ENCODE results near the gene EEFSEC. TPM values are rescaled to one million over a fixed set of nuclear protein-coding genes. Genes with fewer than 3 reads are reported as not detected.

The EEFSEC gene
- total RNA-seq, 3 donors from 2014 or later, result 9.7 to 10.9 (median 10.8) TPM

DNA sequence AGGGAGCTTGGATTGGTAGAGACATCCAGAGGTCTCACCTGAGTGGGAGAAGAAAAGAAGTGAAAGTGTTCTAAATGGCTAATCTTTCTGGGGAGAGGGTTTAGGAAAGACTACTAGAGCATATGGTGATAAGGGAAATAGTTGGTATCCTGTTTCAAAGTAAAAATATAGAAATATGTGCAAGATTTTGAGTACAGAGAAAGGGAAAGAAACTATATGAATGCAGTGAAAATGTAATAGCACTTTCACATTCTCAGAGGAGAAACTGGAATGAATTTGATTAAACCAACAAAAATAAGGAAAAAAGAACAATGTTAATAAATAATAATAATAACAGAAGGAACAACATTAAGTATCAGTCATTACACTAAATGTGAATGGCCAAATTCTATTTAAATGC lies 194.0 kb downstream of the EEFSEC start:
- Histone ChIP-seq H3K4me1 (ENCODE audit: low read depth) (peaks cover 8% of the 10 kb centered on the region), H3K4me3 (no peak overlapping the region), H3K36me3 (ENCODE audit: low read depth) (no peaks in the 10 kb centered on the region), H3K9me3 (no peaks in the 10 kb centered on the region)
- TF ChIP-seq, protein P1, sequence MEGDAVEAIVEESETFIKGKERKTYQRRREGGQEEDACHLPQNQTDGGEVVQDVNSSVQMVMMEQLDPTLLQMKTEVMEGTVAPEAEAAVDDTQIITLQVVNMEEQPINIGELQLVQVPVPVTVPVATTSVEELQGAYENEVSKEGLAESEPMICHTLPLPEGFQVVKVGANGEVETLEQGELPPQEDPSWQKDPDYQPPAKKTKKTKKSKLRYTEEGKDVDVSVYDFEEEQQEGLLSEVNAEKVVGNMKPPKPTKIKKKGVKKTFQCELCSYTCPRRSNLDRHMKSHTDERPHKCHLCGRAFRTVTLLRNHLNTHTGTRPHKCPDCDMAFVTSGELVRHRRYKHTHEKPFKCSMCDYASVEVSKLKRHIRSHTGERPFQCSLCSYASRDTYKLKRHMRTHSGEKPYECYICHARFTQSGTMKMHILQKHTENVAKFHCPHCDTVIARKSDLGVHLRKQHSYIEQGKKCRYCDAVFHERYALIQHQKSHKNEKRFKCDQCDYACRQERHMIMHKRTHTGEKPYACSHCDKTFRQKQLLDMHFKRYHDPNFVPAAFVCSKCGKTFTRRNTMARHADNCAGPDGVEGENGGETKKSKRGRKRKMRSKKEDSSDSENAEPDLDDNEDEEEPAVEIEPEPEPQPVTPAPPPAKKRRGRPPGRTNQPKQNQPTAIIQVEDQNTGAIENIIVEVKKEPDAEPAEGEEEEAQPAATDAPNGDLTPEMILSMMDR (IDR thresholded peaks at IDR 0.05), result no peak
- intact Hi-C loops (cut with DNase I, micrococcal nuclease), result no loop called here
- DNase-seq (no peak), ATAC-seq (no peak)

DNA sequence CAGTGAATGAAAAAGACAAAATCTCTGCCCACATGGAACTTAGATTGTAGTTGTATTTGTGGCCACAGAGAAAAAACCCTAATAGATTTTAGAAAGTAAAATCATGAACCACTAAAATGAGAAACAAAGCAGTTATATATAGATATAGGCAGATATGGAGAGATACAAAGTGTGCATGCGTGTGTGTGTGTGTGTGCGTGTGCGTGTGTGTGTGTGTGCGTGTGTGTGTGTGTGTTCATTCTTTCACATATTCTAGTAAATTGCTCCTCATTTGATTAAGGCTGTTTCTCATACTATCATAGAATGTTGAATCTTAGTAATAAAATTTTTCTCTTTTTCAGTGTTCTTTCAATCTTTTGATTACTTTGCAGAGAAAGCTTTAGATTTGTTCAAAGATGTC lies 194.8 kb downstream of the EEFSEC start:
- TF ChIP-seq, protein P1 (IDR thresholded peaks at IDR 0.05), result no peak
- DNase-seq (no peak), ATAC-seq (no peak)
- no peaks in the 10 kb centered on the region for H3K9me3 ChIP-seq
- H3K36me3 ChIP-seq (ENCODE audit: low read depth), result no peaks in the 10 kb centered on the region
- intact Hi-C loops (cut with DNase I, micrococcal nuclease), result no loop called here
- peaks cover 8% of the 10 kb centered on the region for H3K4me1 ChIP-seq (ENCODE audit: low read depth)
- H3K4me3 ChIP-seq, result no peak overlapping the region

DNA sequence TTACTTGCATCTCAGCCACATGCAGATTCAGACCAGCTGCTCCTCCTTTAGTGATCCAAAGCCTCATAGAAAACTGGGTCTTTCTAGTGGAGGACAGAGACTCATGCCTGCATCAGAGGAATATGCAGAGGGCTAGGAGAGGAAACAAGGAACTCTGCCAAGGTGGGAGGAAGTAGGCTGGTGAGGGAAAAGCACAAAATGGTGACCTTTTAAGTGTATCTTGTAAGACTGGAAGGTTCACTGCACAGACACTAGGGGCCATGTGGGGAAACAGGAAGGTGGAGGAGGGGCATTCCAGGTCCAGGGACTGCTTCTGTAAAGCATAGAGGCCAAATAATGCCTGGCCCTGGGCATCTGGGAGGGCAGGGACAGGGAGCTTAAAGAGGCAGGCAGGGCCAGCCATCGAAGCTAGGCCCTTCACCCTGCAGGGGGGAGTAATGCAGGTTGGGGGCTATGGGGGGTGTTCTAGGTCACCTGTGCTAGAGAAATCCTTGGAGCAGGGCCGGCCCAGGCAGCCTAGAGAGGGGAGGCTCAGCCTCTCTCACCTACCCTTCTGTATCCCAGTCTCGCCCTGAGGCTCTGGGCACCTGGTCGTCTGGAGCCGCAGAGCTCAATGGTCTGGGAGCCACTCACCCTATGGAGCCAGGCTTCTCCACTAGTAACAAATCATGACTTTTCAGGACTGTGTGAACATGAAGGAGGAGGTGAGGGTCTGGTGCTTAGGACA lies 195.7 kb downstream of the EEFSEC start:
- TF ChIP-seq, protein P1 (IDR thresholded peaks at IDR 0.05), result no peak
- ATAC-seq (no peak), DNase-seq (no peak)

DNA sequence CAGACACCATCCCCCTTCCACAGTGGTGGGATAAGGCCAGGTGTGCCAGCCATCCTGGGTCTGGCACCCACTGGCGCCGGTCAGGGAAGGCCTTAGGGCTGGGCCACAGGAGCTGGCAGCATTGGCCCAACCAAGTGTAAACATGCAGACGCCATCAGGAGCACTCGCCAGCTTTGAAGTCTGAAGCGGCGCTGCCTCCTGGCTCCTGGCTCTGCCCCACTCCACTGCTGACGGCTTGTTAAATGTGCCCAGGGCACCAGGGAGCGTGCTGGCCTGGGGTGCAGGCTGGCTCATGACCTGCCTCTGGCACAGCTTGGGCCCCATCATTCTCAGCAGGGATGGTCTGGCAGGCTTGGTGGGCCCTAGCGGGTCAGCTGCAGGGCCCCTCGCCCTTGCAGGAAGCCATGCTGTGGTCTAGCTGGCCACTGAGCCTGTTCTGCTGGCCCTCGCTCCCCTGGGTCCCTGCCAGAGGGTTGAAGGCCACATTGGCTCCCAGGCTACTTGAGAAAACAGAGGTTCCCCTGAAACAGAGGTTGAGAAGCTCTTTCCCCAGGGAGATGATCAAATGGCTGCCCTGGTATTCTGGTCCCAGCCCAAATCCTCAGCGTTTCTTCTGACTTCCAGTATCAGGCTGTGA lies 196.8 kb downstream of the EEFSEC start:
- Histone ChIP-seq H3K4me1 (ENCODE audit: low read depth) (peaks cover 3% of the 10 kb centered on the region), H3K4me3 (no peak overlapping the region), H3K36me3 (ENCODE audit: low read depth) (no peaks in the 10 kb centered on the region), H3K9me3 (no peaks in the 10 kb centered on the region)
- intact Hi-C loops (cut with DNase I, micrococcal nuclease), result no loop called here
- no peak for DNase-seq
- TF ChIP-seq, protein P1 (IDR thresholded peaks at IDR 0.05), result no peak
- ATAC-seq, result no peak

More for the DNA sequence above, 195.7 kb downstream of the EEFSEC start:
- intact Hi-C loops (cut with DNase I, micrococcal nuclease), result no loop called here
- Histone ChIP-seq H3K4me1 (ENCODE audit: low read depth) (peaks cover under 1% of the 10 kb centered on the region), H3K4me3 (no peak overlapping the region), H3K9me3 (no peaks in the 10 kb centered on the region), H3K36me3 (ENCODE audit: low read depth) (no peaks in the 10 kb centered on the region)

DNA sequence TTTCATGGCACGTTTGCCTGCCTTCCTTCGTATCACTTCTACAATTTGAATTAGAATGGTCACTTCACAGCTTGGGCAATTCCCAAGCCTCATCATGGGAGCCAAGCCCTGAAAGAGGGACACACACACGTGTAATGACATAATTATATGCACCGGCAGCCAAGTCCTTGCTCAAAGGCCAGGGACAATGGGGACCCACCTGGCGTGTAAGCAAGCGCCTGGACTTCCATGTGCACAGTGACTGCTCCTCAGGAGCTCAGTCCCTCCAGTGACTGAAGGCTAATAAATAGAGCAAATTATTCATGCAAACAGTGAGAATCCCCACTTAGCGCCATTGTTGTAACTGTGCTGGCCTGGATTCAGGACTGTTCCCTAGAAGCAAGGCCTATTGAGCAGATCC lies 198.3 kb downstream of the EEFSEC start:
- intact Hi-C loops (cut with DNase I, micrococcal nuclease), result no loop called here
- no peak for ATAC-seq
- H3K9me3 ChIP-seq, result no peaks in the 10 kb centered on the region
- DNase-seq, result no peak
- TF ChIP-seq, protein P1 (IDR thresholded peaks at IDR 0.05), result no peak
- H3K4me3 ChIP-seq, result no peak overlapping the region
- peaks cover 3% of the 10 kb centered on the region for H3K4me1 ChIP-seq (ENCODE audit: low read depth)
- H3K36me3 ChIP-seq (ENCODE audit: low read depth), result no peaks in the 10 kb centered on the region

All from mucosa of descending colon (tissue), 3 donors.